GM19452 (cell line): ENCODE measurements around the gene TMEM221.

Experiments used
- ATAC-seq: cut with Tn5 transposase; IDR thresholded peaks from one replicate; pipeline ENCODE4 v1.9.1; 2021; ENCODE audit not compliant: unreplicated experiment

Gene TMEM221

GRCh38 chr19:17473041-17473440 lies 24.6 kb upstream of the TMEM221 start:
- no peak for ATAC-seq

- ATAC-seq, result no peak
Observed at GRCh38 chr19:17471410-17472125, 23.1 kb upstream of the TMEM221 start.

GRCh38 chr19:17470068-17470841 lies 21.8 kb upstream of the TMEM221 start, which contains the start of gene SLC27A1:
Gene SLC27A1 (plus strand): TSS chr19:17470524. CDS start chr19:17470541, 17 bp downstream.
- ATAC-seq, result peak; percentile 72

- ATAC-seq, result peak; percentile 51
Observed at GRCh38 chr19:17469481-17470067, 21.1 kb upstream of the TMEM221 start.

GRCh38 chr19:17469092-17469480 lies 20.6 kb upstream of the TMEM221 start:
- ATAC-seq, result no peak

GRCh38 chr19:17468302-17469091 lies 20.0 kb upstream of the TMEM221 start:
- no peak for ATAC-seq

GRCh38 chr19:17467471-17468301 lies 19.2 kb upstream of the TMEM221 start:
- no peak for ATAC-seq

- ATAC-seq, result no peak
Observed at GRCh38 chr19:17466487-17466850, 18.0 kb upstream of the TMEM221 start.

- ATAC-seq, result no peak
Observed at GRCh38 chr19:17460372-17461230, 12.1 kb upstream of the TMEM221 start, which contains the start of gene NXNL1. Gene NXNL1 (minus strand): TSS chr19:17460926. CDS start chr19:17460869, 57 bp downstream.

- ATAC-seq, result no peak
Observed at GRCh38 chr19:17458970-17459369, 10.5 kb upstream of the TMEM221 start.

- ATAC-seq, result no peak
Observed at GRCh38 chr19:17457616-17458015, 9.1 kb upstream of the TMEM221 start.

- ATAC-seq, result no peak
Observed at GRCh38 chr19:17456127-17456526, 7.7 kb upstream of the TMEM221 start.

- no peak for ATAC-seq
Observed at GRCh38 chr19:17455308-17456123, 7.0 kb upstream of the TMEM221 start.

GRCh38 chr19:17454576-17455071 lies 6.2 kb upstream of the TMEM221 start:
- ATAC-seq, result no peak

GRCh38 chr19:17451820-17452219 lies 3.4 kb upstream of the TMEM221 start:
- ATAC-seq, result no peak

GRCh38 chr19:17450264-17451075 lies 2.0 kb upstream of the TMEM221 start:
- no peak for ATAC-seq

GRCh38 chr19:17447704-17448130 lies 751 bp downstream of the TMEM221 start:
- ATAC-seq, result no peak
